Fibroblast of skin of back (primary cell): ENCODE measurements around the gene WRAP53.

Experiments
- DNase-seq: peaks from one replicate; pipeline ENCODE4 v3.0.0-alpha.2; 2013

Gene WRAP53

DNA sequence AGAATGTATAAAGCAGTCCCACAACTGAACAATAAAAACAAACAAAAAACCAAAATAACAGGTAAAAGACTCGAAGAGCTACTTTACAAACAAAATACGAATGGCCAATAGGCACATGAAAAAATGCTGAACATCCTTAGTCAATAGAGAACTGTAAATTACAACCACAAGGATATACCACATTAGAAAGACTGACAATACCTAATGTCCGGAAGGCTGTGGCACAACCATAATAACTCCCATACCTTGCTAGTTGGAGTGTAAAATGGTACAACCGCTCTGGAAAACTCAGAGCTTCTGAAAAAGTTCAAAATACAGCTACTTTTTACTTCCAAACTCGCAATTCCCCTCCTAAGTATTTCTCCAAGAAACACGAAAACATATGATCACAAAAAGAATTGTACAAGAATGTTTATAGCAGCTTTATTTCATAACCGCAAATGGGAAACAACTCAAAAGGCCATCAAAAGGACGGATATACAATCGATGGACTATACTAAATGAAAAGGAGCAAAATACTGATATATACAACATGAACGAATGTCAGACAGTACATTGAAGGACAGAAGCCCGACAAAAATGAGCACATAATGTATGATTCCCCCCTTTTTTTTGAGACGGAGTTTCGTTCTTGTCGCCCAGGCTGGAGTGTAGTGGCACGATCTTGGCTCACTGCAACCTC is 3.3 kb upstream of the WRAP53 start:
- DNase-seq: no peak

DNA sequence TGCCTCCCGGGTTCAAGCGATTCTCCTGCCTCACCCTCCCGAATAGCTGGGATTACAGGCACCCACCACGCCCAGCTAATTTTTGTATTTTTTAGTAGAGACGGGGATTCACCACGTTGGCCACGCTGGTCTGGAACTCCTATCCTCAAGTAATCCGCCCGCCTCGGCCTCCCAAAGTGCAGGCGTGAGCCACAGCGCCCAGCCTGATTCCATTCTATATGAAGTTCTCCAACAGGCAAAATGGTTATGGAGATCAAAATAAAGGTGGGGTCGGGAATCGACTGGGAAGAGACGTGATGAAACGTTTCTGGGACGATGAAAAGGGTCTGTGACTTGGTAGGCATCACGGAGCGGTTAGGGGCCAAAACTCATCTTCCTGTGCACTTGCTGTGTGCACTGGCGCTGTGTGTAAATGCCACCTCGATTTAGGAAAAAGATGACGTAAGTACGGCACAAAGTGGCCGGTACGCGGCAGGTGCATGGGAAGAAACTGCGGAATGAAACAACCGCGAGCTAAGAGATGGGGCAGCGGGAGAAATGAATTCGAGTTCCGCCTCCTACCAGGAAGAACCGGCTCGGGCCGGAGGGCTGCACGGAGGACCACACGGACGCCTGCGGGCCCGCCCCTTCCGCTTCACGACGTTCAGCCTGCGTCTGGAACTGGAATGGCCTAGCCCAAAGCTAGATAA is 2.6 kb upstream of the WRAP53 start:
- DNase-seq: peak; percentile 93

DNA sequence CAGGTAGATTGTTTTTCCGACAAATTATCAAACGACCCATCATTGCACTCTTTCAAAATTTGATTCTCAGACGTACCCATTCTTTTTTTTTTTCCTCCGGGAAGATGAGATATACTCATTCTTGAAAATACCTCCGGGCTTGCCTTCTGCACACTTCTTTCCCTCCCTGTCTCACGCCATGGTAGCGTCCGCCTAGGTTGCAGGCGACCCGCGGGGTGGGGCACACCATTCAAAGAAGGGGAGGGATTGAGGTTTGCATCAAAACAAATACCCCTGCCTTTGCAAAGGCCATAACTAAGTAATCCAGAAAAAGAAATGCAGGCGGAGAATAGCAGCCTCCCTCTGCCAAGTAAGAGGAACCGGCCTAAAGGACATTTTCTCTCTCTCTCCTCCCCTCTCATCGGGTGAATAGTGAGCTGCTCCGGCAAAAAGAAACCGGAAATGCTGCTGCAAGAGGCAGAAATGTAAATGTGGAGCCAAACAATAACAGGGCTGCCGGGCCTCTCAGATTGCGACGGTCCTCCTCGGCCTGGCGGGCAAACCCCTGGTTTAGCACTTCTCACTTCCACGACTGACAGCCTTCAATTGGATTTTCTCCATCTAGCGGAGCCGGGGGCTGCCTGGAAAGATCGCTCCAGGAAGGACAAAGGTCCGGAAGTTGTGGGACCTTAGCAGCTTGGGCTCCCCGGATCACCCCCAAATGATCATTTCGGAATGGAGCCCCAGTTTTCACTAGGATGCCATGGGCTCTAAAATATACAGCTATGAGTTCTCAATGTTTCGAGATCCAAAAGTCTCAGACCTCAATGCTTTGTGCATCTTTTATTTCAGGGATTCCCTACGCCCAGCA is 1.8 kb upstream of the WRAP53 start:
- DNase-seq: peak; percentile 88

DNA sequence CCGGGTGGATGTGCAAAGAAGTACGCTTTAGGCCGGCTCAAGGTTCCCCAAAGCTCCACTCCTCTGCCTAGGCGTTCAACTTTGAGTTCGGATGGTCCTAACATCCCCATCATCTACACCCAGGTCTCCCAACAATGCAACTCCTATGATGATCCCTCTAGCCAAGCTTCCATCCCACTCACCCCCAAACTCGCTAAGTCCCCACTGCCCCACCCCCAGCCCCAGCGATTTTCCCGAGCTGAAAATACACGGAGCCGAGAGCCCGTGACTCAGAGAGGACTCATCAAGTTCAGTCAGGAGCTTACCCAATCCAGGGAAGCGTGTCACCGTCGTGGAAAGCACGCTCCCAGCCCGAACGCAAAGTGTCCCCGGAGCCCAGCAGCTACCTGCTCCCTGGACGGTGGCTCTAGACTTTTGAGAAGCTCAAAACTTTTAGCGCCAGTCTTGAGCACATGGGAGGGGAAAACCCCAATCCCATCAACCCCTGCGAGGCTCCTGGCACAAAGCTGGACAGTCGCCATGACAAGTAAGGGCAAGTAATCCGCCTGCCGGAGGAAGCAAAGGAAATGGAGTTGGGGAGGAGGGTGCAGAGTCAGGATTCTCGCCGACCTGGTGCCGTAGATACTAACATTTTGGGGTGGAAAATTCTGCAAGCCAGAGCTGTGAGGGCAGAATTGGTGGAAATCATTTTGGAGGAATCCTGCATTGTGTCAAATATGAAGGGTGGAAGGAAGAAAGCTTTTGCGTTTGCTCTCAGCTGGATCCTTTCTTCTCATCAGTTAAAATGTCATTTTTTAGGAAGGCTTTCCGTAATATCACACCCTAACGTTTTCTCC is 987 bp upstream of the WRAP53 start, which contains the start of gene TP53:
Gene TP53 (minus strand): TSS at position 419 of the 836 bp plus-strand sequence. CDS start 10,896 bp downstream, outside the sequence.
- DNase-seq: peak; percentile 93

DNA sequence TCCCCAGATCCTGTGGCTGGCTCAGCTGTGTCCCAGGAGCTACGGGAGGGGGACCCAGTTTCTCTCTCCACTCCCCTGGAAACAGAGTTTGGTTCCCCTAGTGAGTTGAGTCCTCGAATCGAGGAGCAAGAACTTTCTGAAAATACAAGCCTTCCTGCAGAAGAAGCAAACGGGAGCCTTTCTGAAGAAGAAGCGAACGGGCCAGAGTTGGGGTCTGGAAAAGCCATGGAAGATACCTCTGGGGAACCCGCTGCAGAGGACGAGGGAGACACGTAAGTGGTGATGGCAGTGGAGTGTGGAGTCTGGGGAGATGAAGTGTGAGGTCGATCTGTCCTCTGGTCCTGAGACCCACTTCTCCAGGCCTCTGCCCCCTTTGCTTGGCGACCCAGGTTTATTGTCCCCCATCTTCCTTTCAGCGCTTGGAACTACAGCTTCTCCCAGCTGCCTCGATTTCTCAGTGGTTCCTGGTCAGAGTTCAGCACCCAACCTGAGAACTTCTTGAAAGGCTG is 585 bp downstream of the WRAP53 start:
- no peak for DNase-seq

DNA sequence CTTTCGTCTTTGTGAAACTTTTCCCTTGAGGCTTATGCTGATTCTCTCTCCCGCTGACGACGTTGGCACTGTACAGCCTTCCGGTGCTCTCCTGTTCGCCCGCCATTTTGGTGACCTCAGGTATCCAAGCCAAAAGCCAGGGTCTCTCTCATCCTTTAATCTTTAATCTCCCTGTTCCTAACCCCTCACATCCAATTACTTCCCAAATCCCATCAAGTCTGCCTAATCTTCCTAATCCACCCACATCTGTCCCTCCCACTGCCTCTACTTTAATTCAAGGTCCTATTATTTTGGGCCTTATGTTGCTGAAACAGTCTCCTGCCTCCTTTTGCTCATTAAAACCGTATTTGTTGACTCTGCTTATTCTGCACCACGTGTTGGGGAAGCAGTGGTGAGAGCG is 7.3 kb downstream of the WRAP53 start:
- no peak for DNase-seq

DNA sequence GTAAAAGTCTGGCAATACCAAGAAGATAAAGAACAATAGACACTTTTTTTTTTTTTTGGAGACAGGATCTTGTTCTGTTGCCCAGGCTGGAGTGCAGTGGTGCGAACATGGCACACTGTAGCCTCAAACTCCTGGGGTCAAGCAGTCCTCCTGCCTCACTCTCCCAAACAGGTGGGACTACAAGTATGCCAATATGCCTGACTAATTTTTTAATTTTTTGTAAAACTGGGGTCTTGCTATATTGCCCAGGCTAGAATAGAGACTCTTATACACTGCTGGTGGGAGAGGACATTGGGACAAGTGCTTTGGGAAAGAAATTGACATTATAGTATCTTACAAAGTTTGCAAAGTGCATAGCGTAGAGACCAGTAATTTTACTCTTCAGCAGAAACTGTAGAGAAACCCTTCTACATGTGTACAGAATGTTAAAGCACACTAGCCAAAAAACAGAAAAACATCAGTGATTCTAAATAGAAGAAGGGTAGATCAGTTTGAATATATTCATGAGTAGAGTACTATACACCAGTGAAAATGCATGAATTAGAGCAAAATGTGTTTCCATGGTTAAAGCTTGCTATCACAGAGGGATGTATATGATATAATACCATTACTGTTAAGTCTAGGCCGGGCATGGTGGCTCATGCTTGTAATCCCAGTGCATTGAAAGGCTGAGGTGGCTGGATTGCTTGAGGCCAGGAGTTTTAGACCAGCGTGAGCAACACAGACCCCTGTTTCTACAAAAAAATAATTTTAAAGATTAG is 9.7 kb downstream of the WRAP53 start:
- DNase-seq: no peak

DNA sequence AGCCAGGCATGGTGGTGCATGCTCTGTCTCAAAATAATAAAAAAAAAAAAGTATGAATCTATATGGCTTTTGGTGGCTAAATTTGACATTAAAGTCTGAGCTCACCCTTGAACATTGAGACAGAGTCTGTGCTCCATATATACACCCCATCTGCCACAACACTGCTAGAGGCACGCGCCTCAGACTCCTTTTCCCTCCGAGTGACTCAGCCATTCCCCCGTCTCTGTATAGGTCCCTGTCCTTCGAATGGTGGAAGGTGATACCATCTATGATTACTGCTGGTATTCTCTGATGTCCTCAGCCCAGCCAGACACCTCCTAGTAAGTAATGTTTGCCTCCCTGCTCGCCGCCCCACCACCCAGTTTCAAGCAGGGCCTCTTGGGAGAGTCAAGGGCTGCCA is 12.2 kb downstream of the WRAP53 start:
- DNase-seq: no peak

DNA sequence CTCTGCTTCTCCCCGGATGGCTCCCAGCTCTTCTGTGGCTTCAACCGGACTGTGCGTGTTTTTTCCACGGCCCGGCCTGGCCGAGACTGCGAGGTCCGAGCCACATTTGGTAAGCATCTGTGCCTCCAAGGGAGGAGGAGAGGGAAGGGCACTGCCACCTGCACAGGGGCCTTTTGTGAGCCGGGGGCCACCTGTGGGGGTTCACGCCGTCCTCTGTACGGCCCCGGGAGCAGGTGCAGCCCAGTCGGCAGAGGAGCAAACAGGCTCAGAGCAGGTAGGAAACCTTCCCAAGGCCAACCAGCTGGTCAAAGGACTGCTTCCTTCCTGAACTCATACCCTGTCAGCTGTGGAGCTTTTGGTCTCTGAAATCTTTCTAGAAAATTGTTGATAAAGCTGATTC is 13.4 kb downstream of the WRAP53 start:
- no peak for DNase-seq

DNA sequence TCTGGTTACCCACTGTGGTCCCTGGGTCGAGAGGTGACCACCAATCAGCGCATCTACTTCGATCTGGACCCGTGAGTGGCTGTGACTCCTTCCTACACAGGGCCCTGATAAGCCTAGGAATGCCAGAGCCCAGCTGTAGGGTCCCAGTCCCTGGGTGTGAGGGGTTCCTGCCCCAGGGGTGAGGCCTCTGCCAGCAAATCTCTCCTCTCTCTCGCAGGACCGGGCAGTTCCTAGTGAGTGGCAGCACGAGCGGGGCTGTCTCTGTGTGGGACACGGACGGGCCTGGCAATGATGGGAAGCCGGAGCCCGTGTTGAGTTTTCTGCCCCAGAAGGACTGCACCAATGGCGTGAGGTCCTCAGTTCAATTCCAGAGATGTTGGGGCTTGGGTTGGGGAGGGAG is 14.5 kb downstream of the WRAP53 start:
- no peak for DNase-seq

DNA sequence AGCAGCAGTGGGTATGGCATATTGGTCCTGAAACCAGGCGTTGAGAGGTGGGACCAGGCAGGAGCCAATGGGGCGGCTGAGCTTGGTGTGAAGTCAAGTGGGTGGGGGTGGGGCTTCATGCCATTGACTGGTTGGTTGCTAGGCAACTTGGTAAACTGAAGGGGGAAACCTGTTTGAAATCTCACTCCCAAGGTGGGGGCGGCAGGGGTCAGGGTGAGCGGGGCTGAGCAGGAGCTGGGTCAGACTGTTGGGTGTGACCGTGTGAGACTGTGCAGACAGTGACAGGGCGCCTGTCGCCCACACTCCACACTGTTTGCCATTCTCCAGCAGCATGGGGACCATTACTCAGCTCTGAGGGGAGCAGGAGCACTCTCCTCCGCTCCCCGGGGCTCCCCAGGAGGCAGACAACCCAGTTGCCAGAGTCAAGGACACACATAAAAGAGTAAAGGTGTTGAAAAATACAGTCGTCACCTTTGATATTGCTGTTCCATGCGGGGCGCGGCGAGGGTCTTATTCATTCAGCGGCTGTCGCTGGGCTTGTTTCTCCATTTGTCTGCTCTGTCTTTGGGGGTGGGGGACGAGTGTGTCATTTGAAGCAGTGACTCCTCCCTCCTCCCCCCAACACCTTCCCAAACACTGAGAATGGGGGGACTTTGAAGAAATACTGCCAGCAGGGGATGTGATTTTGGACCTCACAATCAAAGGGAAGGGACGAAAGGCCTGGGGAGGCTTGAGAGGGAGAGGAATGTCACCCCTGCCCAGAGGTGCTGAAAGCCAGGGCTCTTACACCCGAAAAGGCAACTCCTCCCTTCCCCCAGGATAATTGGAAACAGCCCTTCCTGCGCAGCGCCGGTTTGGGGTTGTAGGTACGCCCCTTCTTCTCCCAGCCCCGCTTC is 15.6 kb downstream of the WRAP53 start:
- peak; percentile 55 for DNase-seq

DNA sequence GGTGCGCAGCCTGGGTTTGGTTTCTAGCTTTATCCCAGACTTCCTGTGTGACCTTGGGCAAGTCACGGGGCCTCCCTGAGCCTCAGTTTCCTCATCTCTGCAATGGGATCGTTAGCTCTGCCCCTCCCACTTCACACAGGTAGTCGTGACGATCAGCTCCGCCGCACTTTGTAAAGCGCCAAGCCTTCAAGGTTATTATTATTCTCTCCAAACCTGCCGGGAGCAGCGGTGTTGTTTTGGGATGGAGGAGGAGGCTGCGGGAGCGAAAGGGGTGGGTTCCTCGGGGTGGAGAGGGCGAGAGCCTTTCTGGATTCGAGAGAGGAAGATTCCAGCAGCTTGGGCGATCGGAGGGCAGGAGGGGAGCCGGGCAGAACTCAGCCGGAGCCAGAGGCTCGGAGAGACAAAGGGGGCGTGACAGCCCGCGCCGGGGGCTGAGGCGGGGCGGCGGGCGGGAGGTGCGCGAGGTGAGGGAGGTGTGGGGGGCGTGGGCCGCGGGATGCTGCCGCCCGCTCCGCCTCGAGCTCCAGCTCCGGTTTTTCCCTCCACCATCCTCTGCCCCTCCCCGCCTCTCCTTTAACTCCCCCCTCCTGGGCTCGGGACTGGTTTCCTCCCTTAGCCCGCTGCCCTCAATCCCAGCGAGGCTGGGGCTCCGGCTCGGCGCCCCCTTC is 16.5 kb downstream of the WRAP53 start, which contains the start of gene EFNB3:
Gene EFNB3 (plus strand): TSS at position 602 of the 668 bp plus-strand sequence. CDS start 397 bp downstream, outside the sequence.
- DNase-seq: peak; percentile 58

DNA sequence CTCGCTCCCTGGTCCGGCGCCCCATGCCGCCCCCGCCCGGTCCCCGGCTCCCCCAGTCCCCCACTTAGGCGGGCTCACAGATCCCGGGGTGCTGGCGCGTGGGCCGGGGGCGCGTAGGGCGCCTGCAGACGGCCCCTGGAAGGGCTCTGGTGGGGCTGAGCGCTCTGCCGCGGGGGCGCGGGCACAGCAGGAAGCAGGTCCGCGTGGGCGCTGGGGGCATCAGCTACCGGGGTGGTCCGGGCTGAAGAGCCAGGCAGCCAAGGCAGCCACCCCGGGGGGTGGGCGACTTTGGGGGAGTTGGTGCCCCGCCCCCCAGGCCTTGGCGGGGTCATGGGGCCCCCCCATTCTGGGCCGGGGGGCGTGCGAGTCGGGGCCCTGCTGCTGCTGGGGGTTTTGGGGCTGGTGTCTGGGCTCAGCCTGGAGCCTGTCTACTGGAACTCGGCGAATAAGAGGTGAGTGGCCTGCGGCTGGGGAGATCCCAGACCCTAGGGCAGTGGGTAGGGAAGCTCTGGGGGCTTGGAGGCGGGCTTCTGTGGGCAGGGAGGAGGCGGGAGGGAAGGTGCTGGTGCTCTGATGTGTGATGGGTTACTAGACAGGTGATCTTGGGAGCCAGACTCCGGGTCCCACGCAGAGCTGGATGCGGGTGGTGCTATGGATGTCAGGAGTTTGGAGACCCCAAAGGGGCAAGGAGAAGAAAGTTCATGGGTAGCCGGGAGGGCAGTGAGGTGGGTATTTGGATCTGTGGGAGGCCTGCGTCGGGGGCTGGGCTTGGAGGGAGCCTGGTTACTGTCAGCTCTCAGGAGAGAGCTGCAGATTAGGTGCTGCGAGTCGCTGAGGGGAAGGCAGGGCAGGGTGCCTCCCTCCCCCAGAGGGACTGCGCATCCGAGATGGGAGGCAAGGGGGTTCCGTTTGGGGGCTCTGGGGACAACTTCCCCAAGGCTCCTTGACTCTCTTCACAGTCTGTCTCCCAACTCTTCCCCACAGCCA is 17.3 kb downstream of the WRAP53 start:
- no peak for DNase-seq

DNA sequence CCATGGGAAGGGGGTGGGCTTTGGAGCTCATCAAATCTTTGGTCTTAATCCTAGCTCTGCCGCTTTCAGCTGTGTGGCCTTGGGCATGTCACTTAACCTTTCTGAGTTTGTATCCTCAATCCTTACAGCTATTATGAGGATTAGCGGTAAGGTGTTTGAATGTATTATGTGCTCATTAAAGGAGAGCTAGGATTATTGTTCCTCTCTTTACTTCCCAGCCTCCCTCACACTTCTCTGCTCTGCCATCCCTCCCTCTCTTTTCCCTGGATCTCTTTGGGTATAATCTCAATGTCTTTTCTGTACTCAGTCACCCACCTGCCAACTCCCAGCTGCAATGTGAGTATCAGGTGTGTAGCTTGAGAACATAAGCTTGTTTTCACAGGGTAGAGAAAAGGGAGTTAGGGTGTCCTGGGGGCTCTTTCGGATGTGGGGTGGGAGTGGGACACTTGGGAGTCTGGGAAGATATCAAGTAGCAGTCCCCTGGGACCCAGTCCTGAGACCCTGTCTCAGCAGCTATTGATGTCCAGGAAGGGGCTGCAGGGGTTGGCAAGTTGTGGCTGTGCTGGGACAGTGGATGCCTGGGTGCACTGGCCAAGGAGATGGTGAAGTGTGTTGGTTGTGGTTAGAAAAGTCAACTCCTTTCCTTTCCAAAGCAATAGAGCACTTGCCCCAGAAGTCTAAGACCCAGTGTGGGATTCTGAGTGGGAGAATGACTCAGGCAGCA is 18.5 kb downstream of the WRAP53 start:
- no peak for DNase-seq

DNA sequence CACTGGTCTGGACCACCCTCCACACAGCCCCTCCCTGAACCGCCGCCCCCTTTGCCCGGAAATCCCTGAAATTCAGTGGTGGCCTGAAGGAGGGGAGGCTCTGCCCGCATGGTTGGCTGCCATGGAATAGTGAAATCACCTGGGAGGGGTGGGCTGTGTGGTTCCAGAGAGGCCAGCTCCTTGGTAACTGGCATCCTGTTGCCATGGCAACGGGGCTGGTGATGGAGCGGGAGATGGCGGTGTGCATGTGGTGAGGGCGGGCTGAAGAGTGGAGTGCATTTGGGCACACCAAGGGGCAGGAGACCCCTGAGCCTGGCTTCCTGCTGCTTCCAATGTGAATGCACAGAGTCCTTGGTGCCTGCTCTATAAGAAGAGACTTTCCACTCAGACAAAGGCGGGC is 19.2 kb downstream of the WRAP53 start:
- DNase-seq: no peak

DNA sequence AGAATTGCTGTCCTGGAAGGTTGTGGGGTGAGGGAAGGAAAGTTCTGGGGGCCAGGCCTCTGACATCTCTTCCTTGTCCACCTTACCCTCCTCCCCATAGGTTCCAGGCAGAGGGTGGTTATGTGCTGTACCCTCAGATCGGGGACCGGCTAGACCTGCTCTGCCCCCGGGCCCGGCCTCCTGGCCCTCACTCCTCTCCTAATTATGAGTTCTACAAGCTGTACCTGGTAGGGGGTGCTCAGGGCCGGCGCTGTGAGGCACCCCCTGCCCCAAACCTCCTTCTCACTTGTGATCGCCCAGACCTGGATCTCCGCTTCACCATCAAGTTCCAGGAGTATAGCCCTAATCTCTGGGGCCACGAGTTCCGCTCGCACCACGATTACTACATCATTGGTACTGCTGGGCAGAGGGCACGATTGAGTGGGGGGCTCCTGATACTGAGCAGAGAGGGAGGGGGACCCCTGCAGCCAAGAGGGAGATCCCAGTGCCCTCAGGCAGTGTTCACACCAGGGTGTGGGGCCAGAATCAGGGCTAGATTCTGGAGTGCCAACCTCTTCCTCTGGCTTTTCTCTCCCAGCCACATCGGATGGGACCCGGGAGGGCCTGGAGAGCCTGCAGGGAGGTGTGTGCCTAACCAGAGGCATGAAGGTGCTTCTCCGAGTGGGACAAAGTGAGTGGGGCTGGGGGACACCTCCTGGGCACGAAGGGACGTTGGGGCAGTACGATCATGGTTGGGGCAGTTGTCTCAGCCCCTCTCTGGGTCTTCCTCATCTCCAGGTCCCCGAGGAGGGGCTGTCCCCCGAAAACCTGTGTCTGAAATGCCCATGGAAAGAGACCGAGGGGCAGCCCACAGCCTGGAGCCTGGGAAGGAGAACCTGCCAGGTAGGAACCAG is 19.8 kb downstream of the WRAP53 start:
- no peak for DNase-seq

DNA sequence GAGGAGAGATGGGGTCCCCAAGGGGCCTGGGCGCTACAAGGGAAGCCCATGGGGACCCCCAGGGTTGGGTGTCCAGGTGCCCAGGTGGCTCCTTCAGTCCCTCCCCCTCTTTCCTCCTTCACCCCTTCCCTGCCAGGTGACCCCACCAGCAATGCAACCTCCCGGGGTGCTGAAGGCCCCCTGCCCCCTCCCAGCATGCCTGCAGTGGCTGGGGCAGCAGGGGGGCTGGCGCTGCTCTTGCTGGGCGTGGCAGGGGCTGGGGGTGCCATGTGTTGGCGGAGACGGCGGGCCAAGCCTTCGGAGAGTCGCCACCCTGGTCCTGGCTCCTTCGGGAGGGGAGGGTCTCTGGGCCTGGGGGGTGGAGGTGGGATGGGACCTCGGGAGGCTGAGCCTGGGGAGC is 20.8 kb downstream of the WRAP53 start:
- DNase-seq: no peak
